Activated CD8-positive, alpha-beta T cell treated with anti-CD3 and anti-CD28 coated beads for 36 hours (primary cell): ENCODE results near the gene SBK3. TPM values are rescaled to one million over a fixed set of nuclear protein-coding genes. Genes with fewer than 3 reads are reported as not detected.
A peak's percentile ranks its signal among the peaks of the same experiment; 100 is the strongest.

ENCODE experiments used
- ATAC-seq: fragments of 200-7000 bp; cut with Tn5 transposase; one replicate; pipeline ENCODE4 v1.10.0; 2021; ENCODE audit warnings: mild to moderate bottlenecking, moderate library complexity
- CTCF ChIA-PET: fragments of 350-600 bp; sonication (Branson Sonifier 250); formaldehyde crosslinking; loops from one replicate; lab custom pipeline; 2021; ENCODE audit warnings: antibody characterized with exemption; lab: Charles Lee
- POLR2A ChIA-PET: fragments of 350-600 bp; sonication (Branson Sonifier 250); formaldehyde crosslinking; loops from one replicate; lab custom pipeline; 2021; ENCODE audit warnings: antibody characterized with exemption; lab: Charles Lee
- DNase-seq: peaks from one replicate; pipeline ENCODE4 v3.0.0-alpha.2; 2020
- H3K27ac Mint-ChIP-seq: one replicate; pipeline ENCODE4 v1.8.0; 2021; ENCODE audit warnings: mild to moderate bottlenecking, mixed read lengths
- H3K27me3 Mint-ChIP-seq: one replicate; pipeline ENCODE4 v1.8.0; 2021; ENCODE audit warnings: mixed read lengths
- H3K36me3 Mint-ChIP-seq: one replicate; pipeline ENCODE4 v1.8.0; 2021; ENCODE audit warnings: low read depth, mixed read lengths
- H3K4me1 Mint-ChIP-seq: one replicate; pipeline ENCODE4 v1.8.0; 2021; ENCODE audit warnings: low read depth, mixed read lengths
- H3K4me3 Mint-ChIP-seq: one replicate; pipeline ENCODE4 v1.8.0; 2021; ENCODE audit warnings: mild to moderate bottlenecking, moderate library complexity, mixed read lengths
- H3K9me3 Mint-ChIP-seq: one replicate; pipeline ENCODE4 v1.8.0; 2021; ENCODE audit warnings: mixed read lengths
- intact Hi-C: fragments of 100-400 bp; cut with micrococcal nuclease; formaldehyde crosslinking; loops from one replicate; pipeline ENCODE4 v1.10.0; 2022
- total RNA-seq, 2 experiments: library from RNA; stranded (reverse); gene quantifications; one replicate each; pipeline ENCODE4 v1.2.3, GENCODE V29; 2021
- TF ChIP-seq, protein P1 (sequence below): fragments of 200-600 bp; IDR thresholded peaks from one replicate; pipeline ENCODE4 v1.8.0; 2022; ENCODE audit warnings: antibody characterized with exemption, mild to moderate bottlenecking

SBK3 gene
- total RNA-seq, 2 experiments from 2014 or later: not detected

DNA sequence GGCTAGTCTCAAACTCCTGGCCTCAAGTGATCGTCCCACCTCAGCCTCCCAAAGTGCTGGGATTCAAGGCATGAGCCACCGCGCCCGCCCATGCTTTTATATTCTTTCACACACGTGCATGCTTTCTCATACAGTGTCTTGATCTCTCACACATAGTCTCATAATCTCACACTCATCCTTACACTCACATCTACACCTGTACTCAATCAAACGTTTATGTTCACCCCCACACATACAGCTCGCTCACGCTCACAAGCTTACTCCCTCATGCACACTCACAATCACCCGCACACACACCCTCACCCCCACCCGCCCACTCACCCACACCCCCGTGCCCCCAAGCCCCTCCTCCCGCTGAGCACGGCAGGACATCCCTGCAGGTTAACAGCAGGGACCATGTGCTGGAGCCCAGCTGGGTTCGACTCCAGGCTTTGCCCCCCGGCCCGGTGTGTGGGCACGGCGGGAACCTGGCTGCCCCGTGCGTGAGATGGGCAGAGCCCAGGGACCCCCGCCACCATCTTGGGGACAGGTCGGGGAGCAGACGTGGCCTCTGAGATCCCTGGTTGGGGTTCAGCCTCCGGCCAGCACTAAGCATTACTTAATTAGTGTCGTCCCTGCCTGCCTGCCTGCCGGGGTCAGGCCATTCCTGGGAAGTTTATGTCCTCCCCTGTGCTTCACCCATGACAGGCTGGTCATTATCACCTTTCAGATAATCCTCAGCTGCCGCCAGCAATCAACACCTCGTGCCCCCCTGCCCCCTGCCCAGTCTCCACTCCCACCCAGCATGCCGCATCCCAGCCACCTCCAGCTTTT is 19.8 kb downstream of the SBK3 start:
- Mint-ChIP-seq H3K27me3 (peaks cover 2% of the 10 kb centered on the region), H3K4me1 (no peaks in the 10 kb centered on the region), H3K36me3 (no peaks in the 10 kb centered on the region), H3K9me3 (no peaks in the 10 kb centered on the region), H3K4me3 (no peak overlapping the region), H3K27ac (no peak overlapping the region)
- no peak for ATAC-seq
- intact Hi-C loops: no loop called here
- DNase-seq: no peak
- CTCF ChIA-PET: interaction anchor here (1.1 to 1.3 kb wide), 3 partner anchors 22 to 107 kb away, joined by 3 to 4 read pairs (median 4); no protein-coding TSS in a partner anchor
- POLR2A ChIA-PET: no interaction called here
- TF ChIP-seq, protein P1, sequence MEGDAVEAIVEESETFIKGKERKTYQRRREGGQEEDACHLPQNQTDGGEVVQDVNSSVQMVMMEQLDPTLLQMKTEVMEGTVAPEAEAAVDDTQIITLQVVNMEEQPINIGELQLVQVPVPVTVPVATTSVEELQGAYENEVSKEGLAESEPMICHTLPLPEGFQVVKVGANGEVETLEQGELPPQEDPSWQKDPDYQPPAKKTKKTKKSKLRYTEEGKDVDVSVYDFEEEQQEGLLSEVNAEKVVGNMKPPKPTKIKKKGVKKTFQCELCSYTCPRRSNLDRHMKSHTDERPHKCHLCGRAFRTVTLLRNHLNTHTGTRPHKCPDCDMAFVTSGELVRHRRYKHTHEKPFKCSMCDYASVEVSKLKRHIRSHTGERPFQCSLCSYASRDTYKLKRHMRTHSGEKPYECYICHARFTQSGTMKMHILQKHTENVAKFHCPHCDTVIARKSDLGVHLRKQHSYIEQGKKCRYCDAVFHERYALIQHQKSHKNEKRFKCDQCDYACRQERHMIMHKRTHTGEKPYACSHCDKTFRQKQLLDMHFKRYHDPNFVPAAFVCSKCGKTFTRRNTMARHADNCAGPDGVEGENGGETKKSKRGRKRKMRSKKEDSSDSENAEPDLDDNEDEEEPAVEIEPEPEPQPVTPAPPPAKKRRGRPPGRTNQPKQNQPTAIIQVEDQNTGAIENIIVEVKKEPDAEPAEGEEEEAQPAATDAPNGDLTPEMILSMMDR: no peak

DNA sequence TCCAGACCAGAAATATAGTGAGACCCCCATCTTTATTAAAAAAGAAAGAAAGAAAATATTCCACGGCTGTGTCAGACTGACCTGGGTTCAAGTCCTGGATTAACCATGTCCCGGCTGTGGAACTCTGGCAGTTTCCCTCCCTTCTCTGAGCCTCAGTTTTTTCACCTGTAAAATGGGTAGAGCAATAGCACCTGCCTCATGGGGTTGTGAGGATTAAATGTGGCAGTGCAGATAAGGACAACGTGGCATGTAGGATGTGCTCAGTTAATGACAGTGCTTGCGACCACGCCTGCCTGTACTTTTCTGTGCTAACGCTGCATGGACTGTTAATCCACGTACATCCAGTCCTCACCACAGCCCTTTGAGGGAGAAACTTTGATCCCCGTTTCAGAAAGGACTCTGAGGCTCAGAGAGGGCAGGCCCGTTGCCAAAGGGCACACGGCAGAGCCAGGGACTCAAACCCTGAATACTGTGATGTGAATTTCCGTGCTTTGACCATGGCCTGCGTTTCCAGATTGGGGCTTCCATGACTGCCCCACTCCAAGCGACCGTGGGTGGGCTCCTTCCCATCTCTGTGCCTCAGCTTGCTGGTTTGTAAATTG is 24.6 kb downstream of the SBK3 start:
- ATAC-seq (no peak), DNase-seq (no peak)
- TF ChIP-seq, protein P1: no peak
- H3K27me3 Mint-ChIP-seq: peaks cover 2% of the 10 kb centered on the region
- H3K36me3 Mint-ChIP-seq: no peaks in the 10 kb centered on the region
- no peak overlapping the region for H3K27ac Mint-ChIP-seq
- intact Hi-C loops: no loop called here
- ChIA-PET POLR2A (no interaction called here), CTCF (interaction anchor here (1.1 kb wide), 1 partner anchor 105 kb away, joined by 3 read pairs; no protein-coding TSS in a partner anchor)
- no peaks in the 10 kb centered on the region for H3K9me3 Mint-ChIP-seq
- H3K4me3 Mint-ChIP-seq: no peak overlapping the region
- H3K4me1 Mint-ChIP-seq: peaks cover 3% of the 10 kb centered on the region

DNA sequence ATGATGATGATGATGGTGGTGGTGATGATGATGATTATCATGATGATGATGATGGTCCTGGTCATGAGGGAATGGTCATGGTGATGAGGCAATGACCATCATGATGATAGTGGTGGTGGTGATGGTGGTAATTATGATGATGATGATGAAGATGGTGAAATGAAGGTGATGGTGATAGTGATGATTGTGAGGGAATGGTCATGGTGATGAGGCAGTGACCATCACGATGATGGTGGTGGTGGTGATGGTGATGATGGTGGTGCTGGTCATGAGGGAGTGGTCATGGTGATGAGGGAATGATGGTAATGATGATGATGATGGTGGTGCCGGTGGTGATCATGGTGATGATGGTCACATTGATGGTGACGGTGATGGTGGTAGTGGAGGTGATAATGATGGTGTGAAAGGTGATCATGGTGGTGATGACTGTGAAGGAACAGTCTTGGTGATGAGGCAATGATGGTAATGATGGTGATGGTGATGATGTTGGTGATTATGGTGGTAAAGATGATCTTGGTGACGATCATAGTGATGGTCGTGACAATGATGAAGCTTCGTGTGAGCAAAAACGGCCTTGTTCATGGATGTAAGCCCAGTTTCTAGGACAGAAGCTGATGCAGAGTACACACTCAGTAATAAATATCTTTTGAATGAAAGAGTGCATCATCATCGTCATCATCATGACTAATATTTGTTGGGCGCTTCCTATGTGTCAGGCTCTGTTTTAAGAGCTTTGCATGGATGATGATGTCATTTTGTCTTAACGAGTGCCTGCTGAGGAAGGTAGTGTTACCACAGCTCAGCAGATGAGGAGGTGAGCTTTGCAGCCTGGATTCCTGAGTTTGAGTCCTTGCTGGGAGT is 25.7 kb downstream of the SBK3 start:
- no peak overlapping the region for H3K27ac Mint-ChIP-seq
- DNase-seq: no peak
- TF ChIP-seq, protein P1: no peak
- ATAC-seq: no peak
- H3K4me1 Mint-ChIP-seq: peaks cover 3% of the 10 kb centered on the region
- intact Hi-C loops: loop anchor here (5.0 kb wide), 1 partner anchor 108 kb away; no protein-coding TSS in a partner anchor
- no peak overlapping the region for H3K4me3 Mint-ChIP-seq
- H3K27me3 Mint-ChIP-seq: no peaks in the 10 kb centered on the region
- H3K9me3 Mint-ChIP-seq: no peaks in the 10 kb centered on the region
- ChIA-PET POLR2A (interaction anchor here (0.9 kb wide), 1 partner anchor 16 kb away, joined by 3 read pairs; no protein-coding TSS in a partner anchor), CTCF (interaction anchor here (0.8 to 1.1 kb wide), 3 partner anchors 33 to 119 kb away, joined by 3 read pairs; no protein-coding TSS in a partner anchor)
- H3K36me3 Mint-ChIP-seq: no peaks in the 10 kb centered on the region

DNA sequence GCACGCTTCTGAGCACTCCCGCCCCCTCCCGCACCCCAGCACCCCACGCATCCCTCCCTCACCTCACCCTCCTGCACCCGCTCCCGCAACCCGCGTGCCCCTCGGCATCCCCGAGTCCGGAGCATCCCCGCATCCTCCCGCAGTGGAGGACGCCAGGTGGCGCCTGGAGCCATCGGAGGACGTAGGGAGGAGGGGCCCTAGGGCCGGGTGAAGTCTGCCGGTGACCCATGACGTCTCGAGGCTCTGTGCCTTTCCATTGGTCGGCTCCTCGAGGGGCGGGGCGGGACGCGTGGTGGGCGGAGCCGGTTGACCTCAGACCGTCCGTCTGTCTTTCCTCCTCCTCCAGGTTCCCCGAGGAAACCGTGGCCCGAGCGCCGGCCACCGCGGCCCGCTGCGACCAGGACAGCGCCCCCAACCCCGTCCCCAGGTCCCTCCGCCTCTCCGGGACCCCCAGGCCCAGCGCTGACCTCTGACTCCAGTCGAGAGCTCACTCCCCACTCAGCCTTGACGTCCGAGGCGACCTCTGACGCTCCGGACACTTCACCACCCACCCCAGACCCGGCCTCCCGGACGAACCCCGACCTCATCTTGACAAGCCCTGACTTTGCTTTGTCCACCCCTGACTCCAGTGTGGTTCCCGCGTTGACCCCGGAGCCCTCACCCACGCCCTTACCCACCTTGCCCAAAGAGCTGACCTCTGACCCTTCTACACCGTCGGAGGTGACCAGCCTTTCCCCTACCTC is 28.3 kb downstream of the SBK3 start:
- Mint-ChIP-seq H3K4me1 (peaks cover 3% of the 10 kb centered on the region), H3K9me3 (no peaks in the 10 kb centered on the region), H3K36me3 (no peaks in the 10 kb centered on the region), H3K4me3 (peak overlapping the region; percentile 55), H3K27me3 (no peaks in the 10 kb centered on the region), H3K27ac (peak overlapping the region; percentile 51)
- peak; percentile 94 for DNase-seq
- CTCF ChIA-PET: interaction anchor here (0.7 to 2.1 kb wide), 8 partner anchors 64 to 178 kb away, joined by 3 to 35 read pairs (median 3); partner anchors contain the start of genes KMT5C, ZNF784 and ZNF865
- intact Hi-C loops: loop anchor here (5.0 kb wide), 1 partner anchor 110 kb away; no protein-coding TSS in a partner anchor
- ATAC-seq: peak; percentile 100
- POLR2A ChIA-PET: no interaction called here
- TF ChIP-seq, protein P1: peak; percentile 66
